GM12864 (cell line): ENCODE data around the gene IP6K3.

Source experiments
- DNase-seq: peaks from one replicate; pipeline ENCODE4 v3.0.0-alpha.2; 2011; ENCODE audit warnings: low read depth
- H3K4me3 ChIP-seq: 2 replicates; pipeline ENCODE4 v1.5.1; 2011; ENCODE audit warnings: mild to moderate bottlenecking, low read depth, low read length, control low read depth
- CTCF ChIP-seq: IDR thresholded peaks from 2 replicates; pipeline ENCODE4 v1.5.1; 2011; ENCODE audit warnings: low read depth, mild to moderate bottlenecking, moderate library complexity, low read length, control low read depth, inconsistent platforms; ENCODE audit errors: missing control alignments

The IP6K3 gene

GRCh38 chr6:33699131-33699530, 47.6 kb downstream of the IP6K3 start:
- DNase-seq = no peak
- H3K4me3 ChIP-seq = no peak overlapping the region
- no peak for TF ChIP-seq CTCF

GRCh38 chr6:33698494-33698893, 48.2 kb downstream of the IP6K3 start:
- no peak overlapping the region for H3K4me3 ChIP-seq
- no peak for TF ChIP-seq CTCF
- DNase-seq = no peak

- no peak for TF ChIP-seq CTCF
- no peak for DNase-seq
- no peak overlapping the region for H3K4me3 ChIP-seq
Observed at GRCh38 chr6:33697845-33698244, 48.9 kb downstream of the IP6K3 start.

- TF ChIP-seq CTCF = no peak
- H3K4me3 ChIP-seq = no peak overlapping the region
- DNase-seq = no peak
Observed at GRCh38 chr6:33696548-33697518, 49.9 kb downstream of the IP6K3 start.

- no peak for DNase-seq
- no peak for TF ChIP-seq CTCF
- H3K4me3 ChIP-seq = no peak overlapping the region
Observed at GRCh38 chr6:33696076-33696475, 50.6 kb downstream of the IP6K3 start.

GRCh38 chr6:33695451-33695887, 51.2 kb downstream of the IP6K3 start:
- no peak for TF ChIP-seq CTCF
- DNase-seq = no peak
- no peak overlapping the region for H3K4me3 ChIP-seq
